ENCODE results near the gene IFNLR1.
"Not testable (repeated sequence)": the region's sequence is repeated elsewhere in the genome, so short reads cannot be mapped to it uniquely, and the experiment has no call there.

Gene IFNLR1

GRCh38 chr1:24222008-24222605 lies 35.0 kb upstream of the IFNLR1 start:
- H3K27me3 ChIP-seq (ENCODE audit: control insufficient read depth, insufficient read depth, low read length, poor library complexity, severe bottlenecking), result no peaks in the 10 kb centered on the region
- no peaks in the 10 kb centered on the region for H3K36me3 ChIP-seq (ENCODE audit: control insufficient read depth, insufficient read depth, low read length)
- H3K9me3 ChIP-seq (ENCODE audit: control insufficient read depth, low read length), result no peaks in the 10 kb centered on the region
- WGBS, 2 experiments, result 86% methylated on average over 9 of the region's 9 CpGs
- H3K27ac ChIP-seq (ENCODE audit: insufficient read depth, low read depth, low read length, poor library complexity, severe bottlenecking), result no peak overlapping the region
- no peaks in the 10 kb centered on the region for H3K4me1 ChIP-seq (ENCODE audit: control insufficient read depth, insufficient read depth, low read length)
- H3K4me3 ChIP-seq (ENCODE audit: insufficient read depth, low read depth, low read length), result no peak overlapping the region

- no peak overlapping the region for H3K4me3 ChIP-seq (ENCODE audit: insufficient read depth, low read depth, low read length)
- no peaks in the 10 kb centered on the region for H3K4me1 ChIP-seq (ENCODE audit: control insufficient read depth, insufficient read depth, low read length)
- H3K27me3 ChIP-seq (ENCODE audit: control insufficient read depth, insufficient read depth, low read length, poor library complexity, severe bottlenecking), result no peaks in the 10 kb centered on the region
- H3K27ac ChIP-seq (ENCODE audit: insufficient read depth, low read depth, low read length, poor library complexity, severe bottlenecking), result no peak overlapping the region
- H3K36me3 ChIP-seq (ENCODE audit: control insufficient read depth, insufficient read depth, low read length), result no peaks in the 10 kb centered on the region
- WGBS, 2 experiments, result 94 to 96% methylated on average over 2 of the region's 2 CpGs
- no peaks in the 10 kb centered on the region for H3K9me3 ChIP-seq (ENCODE audit: control insufficient read depth, low read length)
Measured at GRCh38 chr1:24221246-24221645, 34.2 kb upstream of the IFNLR1 start.

- Histone ChIP-seq H3K4me3 (ENCODE audit: insufficient read depth, low read depth, low read length) (no peak overlapping the region), H3K9me3 (ENCODE audit: control insufficient read depth, low read length) (no peaks in the 10 kb centered on the region), H3K27me3 (ENCODE audit: control insufficient read depth, insufficient read depth, low read length, poor library complexity, severe bottlenecking) (no peaks in the 10 kb centered on the region), H3K36me3 (ENCODE audit: control insufficient read depth, insufficient read depth, low read length) (no peaks in the 10 kb centered on the region), H3K4me1 (ENCODE audit: control insufficient read depth, insufficient read depth, low read length) (no peaks in the 10 kb centered on the region), H3K27ac (ENCODE audit: insufficient read depth, low read depth, low read length, poor library complexity, severe bottlenecking) (no peak overlapping the region)
- WGBS, 2 experiments, result 70 to 71% methylated on average over 14 of the region's 14 CpGs
Measured at GRCh38 chr1:24216276-24217074, 29.4 kb upstream of the IFNLR1 start.

GRCh38 chr1:24215226-24215814 lies 28.2 kb upstream of the IFNLR1 start:
- H3K36me3 ChIP-seq (ENCODE audit: control insufficient read depth, insufficient read depth, low read length), result no peaks in the 10 kb centered on the region
- H3K27ac ChIP-seq (ENCODE audit: insufficient read depth, low read depth, low read length, poor library complexity, severe bottlenecking), result no peak overlapping the region
- no peaks in the 10 kb centered on the region for H3K27me3 ChIP-seq (ENCODE audit: control insufficient read depth, insufficient read depth, low read length, poor library complexity, severe bottlenecking)
- WGBS, 2 experiments, result 92 to 93% methylated on average over 6 of the region's 6 CpGs
- no peaks in the 10 kb centered on the region for H3K9me3 ChIP-seq (ENCODE audit: control insufficient read depth, low read length)
- no peaks in the 10 kb centered on the region for H3K4me1 ChIP-seq (ENCODE audit: control insufficient read depth, insufficient read depth, low read length)
- no peak overlapping the region for H3K4me3 ChIP-seq (ENCODE audit: insufficient read depth, low read depth, low read length)

- Histone ChIP-seq H3K27me3 (ENCODE audit: control insufficient read depth, insufficient read depth, low read length, poor library complexity, severe bottlenecking) (no peaks in the 10 kb centered on the region), H3K27ac (ENCODE audit: insufficient read depth, low read depth, low read length, poor library complexity, severe bottlenecking) (no peak overlapping the region), H3K36me3 (ENCODE audit: control insufficient read depth, insufficient read depth, low read length) (no peaks in the 10 kb centered on the region), H3K9me3 (ENCODE audit: control insufficient read depth, low read length) (no peaks in the 10 kb centered on the region), H3K4me3 (ENCODE audit: insufficient read depth, low read depth, low read length) (no peak overlapping the region), H3K4me1 (ENCODE audit: control insufficient read depth, insufficient read depth, low read length) (no peaks in the 10 kb centered on the region)
- WGBS, 2 experiments, result 90 to 93% methylated on average over 1 of the region's 2 CpGs
Measured at GRCh38 chr1:24212376-24212775, 25.3 kb upstream of the IFNLR1 start.

- Histone ChIP-seq H3K4me3 (ENCODE audit: insufficient read depth, low read depth, low read length) (no peak overlapping the region), H3K27me3 (ENCODE audit: control insufficient read depth, insufficient read depth, low read length, poor library complexity, severe bottlenecking) (no peaks in the 10 kb centered on the region), H3K27ac (ENCODE audit: insufficient read depth, low read depth, low read length, poor library complexity, severe bottlenecking) (no peak overlapping the region), H3K9me3 (ENCODE audit: control insufficient read depth, low read length) (no peaks in the 10 kb centered on the region), H3K36me3 (ENCODE audit: control insufficient read depth, insufficient read depth, low read length) (no peaks in the 10 kb centered on the region), H3K4me1 (ENCODE audit: control insufficient read depth, insufficient read depth, low read length) (no peaks in the 10 kb centered on the region)
- 86 to 92% methylated on average over 10 of the region's 10 CpGs for WGBS, 2 experiments
Measured at GRCh38 chr1:24210195-24210627, 23.1 kb upstream of the IFNLR1 start.

- no peaks in the 10 kb centered on the region for H3K4me1 ChIP-seq (ENCODE audit: control insufficient read depth, insufficient read depth, low read length)
- H3K27me3 ChIP-seq (ENCODE audit: control insufficient read depth, insufficient read depth, low read length, poor library complexity, severe bottlenecking), result no peaks in the 10 kb centered on the region
- no peak overlapping the region for H3K27ac ChIP-seq (ENCODE audit: insufficient read depth, low read depth, low read length, poor library complexity, severe bottlenecking)
- WGBS, 2 experiments, result 92 to 95% methylated on average over 5 of the region's 5 CpGs
- H3K36me3 ChIP-seq (ENCODE audit: control insufficient read depth, insufficient read depth, low read length), result no peaks in the 10 kb centered on the region
- H3K4me3 ChIP-seq (ENCODE audit: insufficient read depth, low read depth, low read length), result no peak overlapping the region
- H3K9me3 ChIP-seq (ENCODE audit: control insufficient read depth, low read length), result no peaks in the 10 kb centered on the region
Measured at GRCh38 chr1:24209097-24209496, 22.0 kb upstream of the IFNLR1 start.

- 94 to 97% methylated on average over 6 of the region's 6 CpGs for WGBS, 2 experiments
Measured at GRCh38 chr1:24207709-24208108, 20.6 kb upstream of the IFNLR1 start.

GRCh38 chr1:24207395-24207687 lies 20.3 kb upstream of the IFNLR1 start:
- 86% methylated on average over 8 of the region's 9 CpGs for WGBS, 2 experiments
- not testable (repeated sequence) for H3K4me1 ChIP-seq (ENCODE audit: control insufficient read depth, insufficient read depth, low read length); H3K36me3 ChIP-seq (ENCODE audit: control insufficient read depth, insufficient read depth, low read length); H3K27me3 ChIP-seq (ENCODE audit: control insufficient read depth, insufficient read depth, low read length, poor library complexity, severe bottlenecking); H3K4me3 ChIP-seq (ENCODE audit: insufficient read depth, low read depth, low read length); H3K27ac ChIP-seq (ENCODE audit: insufficient read depth, low read depth, low read length, poor library complexity, severe bottlenecking); H3K9me3 ChIP-seq (ENCODE audit: control insufficient read depth, low read length)

More at GRCh38 chr1:24207709-24208108, 20.6 kb upstream of the IFNLR1 start:
- H3K36me3 ChIP-seq (ENCODE audit: control insufficient read depth, insufficient read depth, low read length), result no peaks in the 10 kb centered on the region
- H3K4me3 ChIP-seq (ENCODE audit: insufficient read depth, low read depth, low read length), result no peak overlapping the region
- no peaks in the 10 kb centered on the region for H3K27me3 ChIP-seq (ENCODE audit: control insufficient read depth, insufficient read depth, low read length, poor library complexity, severe bottlenecking)
- peaks cover 7% of the 10 kb centered on the region for H3K4me1 ChIP-seq (ENCODE audit: control insufficient read depth, insufficient read depth, low read length)
- no peak overlapping the region for H3K27ac ChIP-seq (ENCODE audit: insufficient read depth, low read depth, low read length, poor library complexity, severe bottlenecking)
- no peaks in the 10 kb centered on the region for H3K9me3 ChIP-seq (ENCODE audit: control insufficient read depth, low read length)

GRCh38 chr1:24206516-24207394 lies 19.7 kb upstream of the IFNLR1 start:
- H3K4me1 ChIP-seq (ENCODE audit: control insufficient read depth, insufficient read depth, low read length), result peaks cover 11% of the 10 kb centered on the region
- H3K27ac ChIP-seq (ENCODE audit: insufficient read depth, low read depth, low read length, poor library complexity, severe bottlenecking), result no peak overlapping the region
- WGBS, 2 experiments, result 82 to 85% methylated on average over 12 of the region's 12 CpGs

More at GRCh38 chr1:24206516-24207394, 19.7 kb upstream of the IFNLR1 start:
- no peak overlapping the region for H3K4me3 ChIP-seq (ENCODE audit: insufficient read depth, low read depth, low read length)
- no peaks in the 10 kb centered on the region for H3K9me3 ChIP-seq (ENCODE audit: control insufficient read depth, low read length)
- no peaks in the 10 kb centered on the region for H3K27me3 ChIP-seq (ENCODE audit: control insufficient read depth, insufficient read depth, low read length, poor library complexity, severe bottlenecking)
- H3K36me3 ChIP-seq (ENCODE audit: control insufficient read depth, insufficient read depth, low read length), result no peaks in the 10 kb centered on the region
